GM12875 (cell line): Measurements from ENCODE around the gene PPIF.
A peak's percentile ranks its signal among the peaks of the same experiment; 100 is the strongest.

Experiments used
- H3K4me3 ChIP-seq: one replicate; pipeline ENCODE4 v1.5.1; 2011; ENCODE audit warnings: low read depth, low read length, control low read depth
- TF ChIP-seq, protein P1 (sequence below): IDR thresholded peaks from 2 replicates; pipeline ENCODE4 v1.5.1; 2011; ENCODE audit warnings: low read depth, mild to moderate bottlenecking, control low read depth, inconsistent platforms, low read length, moderate library complexity, borderline replicate concordance; ENCODE audit not compliant: insufficient read depth

Gene PPIF

DNA sequence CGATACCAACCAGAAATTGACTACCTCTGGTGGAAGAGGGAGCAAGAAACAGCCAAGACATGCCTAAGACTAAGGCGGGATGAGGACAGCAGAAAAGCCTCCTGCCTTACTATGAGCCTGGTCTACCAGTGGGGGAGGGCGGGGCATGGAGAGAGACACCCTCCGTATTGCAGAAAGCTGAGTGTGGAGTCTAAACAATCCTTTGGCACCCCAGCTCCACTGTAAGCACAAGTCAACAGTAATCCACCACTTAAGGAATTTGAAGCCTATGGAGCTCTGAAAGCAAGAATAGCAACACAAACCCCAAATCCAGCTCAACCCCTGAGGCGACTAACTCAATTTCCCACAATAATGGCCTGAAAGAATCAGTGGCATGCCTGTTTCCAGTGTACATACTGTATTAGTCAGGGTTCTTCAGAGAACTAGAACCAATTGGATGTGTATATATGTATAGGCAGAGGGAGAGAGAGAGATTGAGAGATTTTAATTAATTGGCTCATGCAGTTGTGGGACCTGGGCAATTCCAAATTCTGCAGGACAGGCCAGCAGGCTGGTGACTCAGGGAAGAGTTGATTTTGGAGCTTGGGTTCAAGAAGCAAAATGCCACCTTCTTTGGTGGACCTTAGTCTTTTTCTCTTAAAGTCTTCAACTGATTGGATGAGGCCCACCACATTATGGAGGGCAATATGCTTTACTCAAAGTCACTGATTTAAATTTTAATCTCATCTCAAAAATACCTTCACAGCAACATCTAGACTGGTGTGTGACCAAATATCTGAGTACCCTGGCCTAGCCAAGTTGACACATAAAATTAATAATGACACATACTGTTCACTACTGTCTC is 13.5 kb downstream of the PPIF start:
- H3K4me3 ChIP-seq = no peak overlapping the region
- TF ChIP-seq, protein P1, sequence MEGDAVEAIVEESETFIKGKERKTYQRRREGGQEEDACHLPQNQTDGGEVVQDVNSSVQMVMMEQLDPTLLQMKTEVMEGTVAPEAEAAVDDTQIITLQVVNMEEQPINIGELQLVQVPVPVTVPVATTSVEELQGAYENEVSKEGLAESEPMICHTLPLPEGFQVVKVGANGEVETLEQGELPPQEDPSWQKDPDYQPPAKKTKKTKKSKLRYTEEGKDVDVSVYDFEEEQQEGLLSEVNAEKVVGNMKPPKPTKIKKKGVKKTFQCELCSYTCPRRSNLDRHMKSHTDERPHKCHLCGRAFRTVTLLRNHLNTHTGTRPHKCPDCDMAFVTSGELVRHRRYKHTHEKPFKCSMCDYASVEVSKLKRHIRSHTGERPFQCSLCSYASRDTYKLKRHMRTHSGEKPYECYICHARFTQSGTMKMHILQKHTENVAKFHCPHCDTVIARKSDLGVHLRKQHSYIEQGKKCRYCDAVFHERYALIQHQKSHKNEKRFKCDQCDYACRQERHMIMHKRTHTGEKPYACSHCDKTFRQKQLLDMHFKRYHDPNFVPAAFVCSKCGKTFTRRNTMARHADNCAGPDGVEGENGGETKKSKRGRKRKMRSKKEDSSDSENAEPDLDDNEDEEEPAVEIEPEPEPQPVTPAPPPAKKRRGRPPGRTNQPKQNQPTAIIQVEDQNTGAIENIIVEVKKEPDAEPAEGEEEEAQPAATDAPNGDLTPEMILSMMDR = no peak

DNA sequence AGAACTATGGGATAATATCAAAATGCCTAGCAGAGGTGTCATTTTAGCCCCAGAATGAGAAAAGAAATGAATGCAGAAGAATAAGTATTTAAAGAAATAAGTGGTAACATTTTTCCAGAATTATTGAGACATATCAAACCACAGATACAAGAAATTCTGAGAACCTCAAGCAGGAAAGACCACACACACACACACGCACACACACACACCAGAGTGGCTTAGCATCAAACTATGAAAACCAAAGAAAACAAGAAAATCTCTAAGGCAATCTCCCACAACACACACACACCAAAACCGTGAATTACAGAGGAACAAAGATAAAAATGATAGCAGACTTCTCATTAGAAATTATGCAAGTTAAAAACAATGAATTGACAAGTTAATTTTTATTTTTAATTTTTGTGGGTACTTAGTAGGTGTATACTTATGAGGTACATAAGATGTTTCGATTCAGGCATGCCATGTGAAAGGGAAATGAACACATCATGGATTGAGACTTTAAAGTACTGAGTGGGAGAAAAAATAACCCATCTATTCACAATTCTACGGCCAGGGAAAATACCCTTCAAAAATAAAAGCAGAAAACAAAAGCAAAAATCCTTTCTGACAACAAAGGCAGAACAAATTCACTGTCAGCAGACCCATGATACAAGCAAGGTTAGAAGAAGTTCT is 14.6 kb downstream of the PPIF start:
- TF ChIP-seq, protein P1 = no peak
- H3K4me3 ChIP-seq = no peak overlapping the region

DNA sequence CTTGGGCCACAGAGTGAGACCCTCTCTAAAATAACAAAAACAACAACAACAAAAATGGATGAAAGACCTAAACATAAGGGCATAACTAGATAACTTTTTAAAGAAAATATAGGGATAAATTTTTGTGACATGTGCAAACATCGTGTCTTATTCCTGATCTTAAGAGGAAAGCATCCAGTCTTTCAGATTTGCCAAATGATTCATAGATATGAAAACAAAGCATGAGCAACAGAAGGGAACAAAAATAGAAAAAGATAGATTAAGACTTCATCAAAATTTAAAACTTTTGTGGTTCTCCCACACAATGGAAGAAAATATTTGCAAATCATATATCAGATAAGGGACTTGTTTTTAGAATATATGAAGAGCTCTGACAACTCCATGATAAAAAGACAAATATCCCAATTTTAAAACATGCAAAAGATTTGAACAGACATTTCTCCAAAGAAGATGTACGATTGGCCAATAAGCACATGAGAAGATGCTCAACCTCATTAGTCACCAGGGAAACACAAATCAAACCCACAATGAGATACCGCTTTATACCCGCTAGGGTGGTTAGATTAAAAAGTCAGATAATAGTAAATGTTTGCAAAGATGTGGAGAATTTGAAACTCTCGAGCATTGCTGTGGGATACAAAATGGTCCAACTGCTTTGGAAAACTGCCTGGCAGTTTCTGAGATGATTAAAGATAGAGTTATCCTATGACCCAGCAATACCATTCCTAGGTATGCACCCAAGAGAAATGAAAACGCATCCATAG is 20.3 kb downstream of the PPIF start:
- no peak overlapping the region for H3K4me3 ChIP-seq
- TF ChIP-seq, protein P1 = no peak

DNA sequence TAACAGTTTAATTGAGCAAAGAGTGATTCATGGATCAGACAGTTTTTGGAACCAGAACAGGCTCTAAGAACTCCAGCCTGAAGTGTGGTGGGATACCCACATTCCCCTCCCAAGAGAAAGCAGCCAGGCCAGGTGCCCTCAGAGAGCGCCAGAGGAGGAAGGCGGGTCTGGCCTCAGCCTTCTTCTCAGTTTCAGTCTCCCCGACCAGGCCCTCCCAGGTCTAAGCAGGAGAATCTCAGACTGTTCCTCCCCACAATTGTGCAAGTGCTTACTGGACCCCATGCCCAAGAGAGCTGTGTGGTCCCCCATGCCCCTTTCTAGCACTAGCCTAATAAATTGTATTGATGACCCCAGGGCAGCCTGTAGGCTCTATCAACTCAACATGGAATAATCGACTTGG is 25.6 kb downstream of the PPIF start:
- no peak overlapping the region for H3K4me3 ChIP-seq
- TF ChIP-seq, protein P1 = no peak

GRCh38 chr10:79374312-79375191 is 27.3 kb downstream of the PPIF start:
- TF ChIP-seq, protein P1 = peak; percentile 95
- H3K4me3 ChIP-seq = no peak overlapping the region

DNA sequence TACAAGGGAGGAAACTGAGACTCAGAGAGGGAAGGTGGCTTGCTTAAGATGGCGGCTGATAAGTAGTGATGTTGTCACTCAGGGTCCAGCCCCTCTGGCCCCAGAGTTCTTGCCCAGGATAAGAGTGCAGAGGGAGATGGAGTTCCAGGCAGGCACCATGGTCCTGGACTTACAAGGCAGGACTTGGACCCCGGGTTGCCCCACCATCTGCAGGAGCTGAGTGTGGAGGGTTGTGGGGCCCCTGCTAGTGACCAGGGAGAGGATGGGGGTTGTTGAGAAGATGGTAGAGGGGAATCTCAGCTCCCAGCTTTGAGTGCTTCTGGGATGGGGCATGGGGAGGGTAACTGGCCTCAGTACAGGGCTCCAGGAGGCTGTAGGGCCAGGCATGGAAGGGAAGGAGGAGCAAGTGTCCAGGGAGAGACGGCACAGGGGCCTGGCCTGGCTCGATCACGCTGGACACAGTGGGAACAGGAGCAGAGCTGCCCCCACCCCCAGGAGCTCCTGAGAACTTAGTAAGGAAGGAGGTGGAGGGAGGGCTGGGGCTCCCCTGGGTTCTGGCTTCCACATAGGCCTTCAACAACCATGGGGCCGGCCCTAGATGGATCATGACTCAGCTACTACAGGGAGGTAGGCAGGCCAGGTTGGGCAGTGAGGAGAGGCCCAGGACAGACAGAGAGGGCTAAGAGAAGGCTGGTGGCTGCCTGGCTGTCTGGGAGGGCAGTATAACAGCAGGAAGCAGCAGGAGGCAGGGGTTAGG is 28.2 kb downstream of the PPIF start:
- H3K4me3 ChIP-seq = no peak overlapping the region
- TF ChIP-seq, protein P1 = no peak
